K562 (cell line): ENCODE results near the gene ZNF346. TPM values are rescaled to one million over a fixed set of nuclear protein-coding genes. Genes with fewer than 3 reads are reported as not detected.
A peak's percentile ranks its signal among the peaks of the same experiment; 100 is the strongest.

Experiments used
- KDM1A ChIP-seq, 2 experiments: fragments of 450-650 bp; IDR thresholded peaks; 2 replicates each; pipeline ENCODE4 v1.6.1; 2016; ENCODE audit warnings: mild to moderate bottlenecking in 2 of 2
- RAD21 ChIP-seq, 2 experiments: fragments of 250-450 bp in 1 of 2; fragments of 450-650 bp in 1 of 2; sonication (Bioruptor Pico) in 1 of 2; formaldehyde crosslinking in 1 of 2; IDR thresholded peaks in 1 of 2; conservative IDR thresholded peaks in 1 of 2; 2 replicates each; pipeline versions ENCODE4 v1.4.0 to v1.8.0; 2020 to 2022; ENCODE audit warnings: mild to moderate bottlenecking in 2 of 2, moderate library complexity in 1 of 2
- TAF9B ChIP-seq: fragments of 450-650 bp; IDR thresholded peaks from 2 replicates; pipeline ENCODE4 v1.6.1; 2018; ENCODE audit warnings: mild to moderate bottlenecking; ENCODE audit not compliant: partially characterized antibody
- polyA plus RNA-seq, 8 experiments: library from polyadenylated mRNA; depleted of rRNA in 4 of 8; stranded (reverse) in 5 of 8; unstranded in 3 of 8; fragments of >200 nt; fragmentation: Nextera tagmentation in 2 of 8; fragmentation: Illumina TruSeq in 1 of 8; extraction: Ambion mirVana in 2 of 8; extraction: Trizol in 1 of 8; gene quantifications; 2 replicates each; pipeline versions ENCODE4 v1.2.1 to v1.2.3, GENCODE V29; 2011 to 2014; ENCODE audit warnings: inconsistent platforms in 1 of 8, missing spikeins in 1 of 8
- total RNA-seq, 7 experiments: library from RNA; depleted of rRNA in 6 of 7; stranded (reverse); fragments of >200 nt in 6 of 7; fragmentation: Illumina TruSeq in 2 of 7; extraction: Trizol in 2 of 7; gene quantifications; 2 replicates each; pipeline versions ENCODE4 v1.2.1 to v1.2.3, GENCODE V29; 2011 to 2021; ENCODE audit warnings: low replicate concordance in 1 of 7
- TF ChIP-seq, protein P1 (sequence below), 3 experiments: fragments of 200-800 bp in 1 of 3; sonication (Bioruptor generic) in 1 of 3; sonication (generic) in 1 of 3; formaldehyde crosslinking in 1 of 3; IDR thresholded peaks; 2 replicates each; pipeline versions ENCODE4 v1.6.1 to v1.8.0; 2016 to 2022; ENCODE audit warnings: mild to moderate bottlenecking in 2 of 3, missing compliant biosample characterization in 2 of 3, missing genetic modification characterization in 2 of 3, missing genetic modification reagents in 1 of 3
- TF ChIP-seq, protein P2 (sequence below), 2 experiments: fragments of 250-450 bp in 1 of 2; fragments of 450-650 bp in 1 of 2; sonication (Bioruptor Pico) in 1 of 2; IDR thresholded peaks; 2 replicates each; pipeline versions ENCODE4 v1.6.1 to v1.8.0; 2016 to 2021; ENCODE audit warnings: mild to moderate bottlenecking in 2 of 2, moderate library complexity in 2 of 2, missing compliant biosample characterization in 1 of 2, missing genetic modification characterization in 1 of 2
- TF ChIP-seq, protein P3 (sequence below), 3 experiments: IDR thresholded peaks in 2 of 3; conservative IDR thresholded peaks in 1 of 3; 2 replicates each; pipeline ENCODE4 v1.5.1; 2011 to 2012; ENCODE audit warnings: low read length in 3 of 3, mild to moderate bottlenecking in 3 of 3, control low read depth in 2 of 3, improper control_type of control experiment in 1 of 3, inconsistent platforms in 1 of 3, low read depth in 1 of 3, mixed read lengths in 1 of 3, moderate library complexity in 1 of 3; ENCODE audit not compliant: insufficient read depth in 2 of 3

Gene ZNF346
- total and polyA plus RNA-seq, 9 of the 15 experiments (the other 6 are each of a cell fraction or from before 2014, with no cell fraction given): 5.0 to 25.1 (median 20.1) TPM

DNA sequence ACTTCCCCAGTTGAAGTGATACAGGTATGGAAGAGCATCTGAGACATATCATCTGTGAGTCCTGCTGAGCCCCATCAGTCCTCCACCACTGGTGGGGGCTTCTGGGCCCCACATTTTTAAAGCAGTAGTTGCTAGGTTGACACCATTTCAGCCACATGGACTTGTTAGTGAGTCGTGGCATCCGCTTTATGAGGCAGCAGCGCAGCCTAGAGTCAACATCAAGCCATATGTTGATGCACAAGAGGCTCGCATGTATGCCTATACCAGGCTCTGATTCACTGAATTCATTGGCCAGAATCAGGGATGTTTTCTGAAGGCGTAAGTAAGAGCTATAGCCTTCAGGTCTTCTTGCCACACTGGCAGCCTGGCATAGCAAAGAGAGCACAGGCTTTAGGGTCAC is 26.8 kb downstream of the ZNF346 start (continued):
- TF ChIP-seq, protein P1, sequence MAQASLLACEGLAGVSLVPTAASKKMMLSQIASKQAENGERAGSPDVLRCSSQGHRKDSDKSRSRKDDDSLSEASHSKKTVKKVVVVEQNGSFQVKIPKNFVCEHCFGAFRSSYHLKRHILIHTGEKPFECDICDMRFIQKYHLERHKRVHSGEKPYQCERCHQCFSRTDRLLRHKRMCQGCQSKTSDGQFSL (CRISPR knock-in tag; IDR thresholded peaks at IDR 0.05): no peak
- TF ChIP-seq, protein P1 (tag; IDR thresholded peaks at IDR 0.05): no peak
- TF ChIP-seq KDM1A (IDR thresholded peaks at IDR 0.05) (no peak), RAD21 (CRISPR knock-in tag; conservative IDR thresholded peaks at IDR 0.05 in 1 of 2, IDR thresholded peaks at IDR 0.05 in 1 of 2) (peak in 1 of 2 experiments; percentile 30; a peak in 1 of 4 replicates), TAF9B (no peak)
- TF ChIP-seq, protein P2, sequence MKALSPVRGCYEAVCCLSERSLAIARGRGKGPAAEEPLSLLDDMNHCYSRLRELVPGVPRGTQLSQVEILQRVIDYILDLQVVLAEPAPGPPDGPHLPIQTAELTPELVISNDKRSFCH (CRISPR knock-in tag; IDR thresholded peaks at IDR 0.05): no peak
- TF ChIP-seq, protein P2 (tag; IDR thresholded peaks at IDR 0.05): no peak
- TF ChIP-seq, protein P3, sequence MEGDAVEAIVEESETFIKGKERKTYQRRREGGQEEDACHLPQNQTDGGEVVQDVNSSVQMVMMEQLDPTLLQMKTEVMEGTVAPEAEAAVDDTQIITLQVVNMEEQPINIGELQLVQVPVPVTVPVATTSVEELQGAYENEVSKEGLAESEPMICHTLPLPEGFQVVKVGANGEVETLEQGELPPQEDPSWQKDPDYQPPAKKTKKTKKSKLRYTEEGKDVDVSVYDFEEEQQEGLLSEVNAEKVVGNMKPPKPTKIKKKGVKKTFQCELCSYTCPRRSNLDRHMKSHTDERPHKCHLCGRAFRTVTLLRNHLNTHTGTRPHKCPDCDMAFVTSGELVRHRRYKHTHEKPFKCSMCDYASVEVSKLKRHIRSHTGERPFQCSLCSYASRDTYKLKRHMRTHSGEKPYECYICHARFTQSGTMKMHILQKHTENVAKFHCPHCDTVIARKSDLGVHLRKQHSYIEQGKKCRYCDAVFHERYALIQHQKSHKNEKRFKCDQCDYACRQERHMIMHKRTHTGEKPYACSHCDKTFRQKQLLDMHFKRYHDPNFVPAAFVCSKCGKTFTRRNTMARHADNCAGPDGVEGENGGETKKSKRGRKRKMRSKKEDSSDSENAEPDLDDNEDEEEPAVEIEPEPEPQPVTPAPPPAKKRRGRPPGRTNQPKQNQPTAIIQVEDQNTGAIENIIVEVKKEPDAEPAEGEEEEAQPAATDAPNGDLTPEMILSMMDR (IDR thresholded peaks at IDR 0.05 in 2 of 3, conservative IDR thresholded peaks at IDR 0.05 in 1 of 3; ENCODE audit: insufficient read depth in 2 of 3, low read depth in 1 of 3, low read length in 3 of 3): peak; percentile 16 to 41 (median 33); a peak in 3 of 6 replicates
